Measurements from ENCODE around the gene IL1RAPL1.

The IL1RAPL1 gene

DNA sequence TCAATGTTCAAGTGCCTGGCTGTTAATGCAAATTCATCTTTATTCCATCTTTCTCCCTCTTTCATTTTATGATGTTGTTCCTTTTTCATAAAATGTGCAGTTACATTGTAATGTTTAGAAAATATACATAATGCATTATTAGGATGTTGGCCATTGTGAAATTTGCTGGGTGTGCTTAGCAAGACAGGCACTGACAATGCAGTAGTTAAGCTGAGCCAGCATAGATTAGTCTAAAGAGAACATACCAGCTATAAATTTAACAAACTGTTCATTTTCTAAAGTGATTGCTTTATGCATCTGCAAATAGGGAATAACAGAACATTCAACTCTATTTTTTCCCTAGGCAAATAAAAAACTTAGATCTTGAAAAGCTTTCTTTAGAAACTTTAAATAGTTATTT is 436.0 kb downstream of the IL1RAPL1 start:
- TF ChIP-seq FOXP2 (optimal IDR thresholded peaks at IDR 0.05; ENCODE audit: borderline replicate concordance, extremely low read depth, extremely low read length, insufficient read depth) (no peak), POLR2AphosphoS5 (IDR thresholded peaks at IDR 0.05; ENCODE audit: low read depth, low read length) (no peak), TAF1 (IDR thresholded peaks at IDR 0.05; ENCODE audit: borderline replicate concordance, insufficient read depth, low read length) (no peak), SIN3A (IDR thresholded peaks at IDR 0.05; ENCODE audit: borderline replicate concordance, insufficient read depth, low read length) (no peak)
- TF ChIP-seq, protein P1, sequence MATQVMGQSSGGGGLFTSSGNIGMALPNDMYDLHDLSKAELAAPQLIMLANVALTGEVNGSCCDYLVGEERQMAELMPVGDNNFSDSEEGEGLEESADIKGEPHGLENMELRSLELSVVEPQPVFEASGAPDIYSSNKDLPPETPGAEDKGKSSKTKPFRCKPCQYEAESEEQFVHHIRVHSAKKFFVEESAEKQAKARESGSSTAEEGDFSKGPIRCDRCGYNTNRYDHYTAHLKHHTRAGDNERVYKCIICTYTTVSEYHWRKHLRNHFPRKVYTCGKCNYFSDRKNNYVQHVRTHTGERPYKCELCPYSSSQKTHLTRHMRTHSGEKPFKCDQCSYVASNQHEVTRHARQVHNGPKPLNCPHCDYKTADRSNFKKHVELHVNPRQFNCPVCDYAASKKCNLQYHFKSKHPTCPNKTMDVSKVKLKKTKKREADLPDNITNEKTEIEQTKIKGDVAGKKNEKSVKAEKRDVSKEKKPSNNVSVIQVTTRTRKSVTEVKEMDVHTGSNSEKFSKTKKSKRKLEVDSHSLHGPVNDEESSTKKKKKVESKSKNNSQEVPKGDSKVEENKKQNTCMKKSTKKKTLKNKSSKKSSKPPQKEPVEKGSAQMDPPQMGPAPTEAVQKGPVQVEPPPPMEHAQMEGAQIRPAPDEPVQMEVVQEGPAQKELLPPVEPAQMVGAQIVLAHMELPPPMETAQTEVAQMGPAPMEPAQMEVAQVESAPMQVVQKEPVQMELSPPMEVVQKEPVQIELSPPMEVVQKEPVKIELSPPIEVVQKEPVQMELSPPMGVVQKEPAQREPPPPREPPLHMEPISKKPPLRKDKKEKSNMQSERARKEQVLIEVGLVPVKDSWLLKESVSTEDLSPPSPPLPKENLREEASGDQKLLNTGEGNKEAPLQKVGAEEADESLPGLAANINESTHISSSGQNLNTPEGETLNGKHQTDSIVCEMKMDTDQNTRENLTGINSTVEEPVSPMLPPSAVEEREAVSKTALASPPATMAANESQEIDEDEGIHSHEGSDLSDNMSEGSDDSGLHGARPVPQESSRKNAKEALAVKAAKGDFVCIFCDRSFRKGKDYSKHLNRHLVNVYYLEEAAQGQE (IDR thresholded peaks at IDR 0.05; ENCODE audit: insufficient read depth in 1 of 2, low read depth in 2 of 2, low read length in 2 of 2) = no peak

DNA sequence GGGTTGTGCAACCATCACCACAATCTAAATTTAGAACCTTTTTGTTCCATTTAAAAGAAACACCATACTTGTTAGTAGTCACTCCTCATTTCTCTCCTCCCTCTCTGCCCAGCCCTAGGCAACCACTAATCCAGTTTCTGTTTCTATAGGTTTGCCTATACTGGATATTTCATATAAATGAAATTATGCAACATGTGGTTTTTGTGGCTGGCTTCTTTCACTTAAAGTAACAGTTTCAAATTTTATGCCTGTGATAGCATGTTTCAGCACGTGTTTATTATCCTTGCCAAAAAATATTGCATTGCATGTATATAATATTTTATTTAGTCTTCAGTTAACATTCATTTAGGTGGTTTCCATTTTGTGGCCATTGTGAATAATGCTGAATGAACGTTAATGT is 437.6 kb downstream of the IL1RAPL1 start:
- no peak for TF ChIP-seq POLR2AphosphoS5 (IDR thresholded peaks at IDR 0.05; ENCODE audit: low read depth, low read length)
- TF ChIP-seq TAF1 (IDR thresholded peaks at IDR 0.05; ENCODE audit: borderline replicate concordance, insufficient read depth, low read length) = no peak
- TF ChIP-seq, protein P1 (IDR thresholded peaks at IDR 0.05; ENCODE audit: insufficient read depth in 1 of 2, low read depth in 2 of 2, low read length in 2 of 2) = no peak
- TF ChIP-seq FOXP2 (optimal IDR thresholded peaks at IDR 0.05; ENCODE audit: borderline replicate concordance, extremely low read depth, extremely low read length, insufficient read depth) = no peak
- TF ChIP-seq SIN3A (IDR thresholded peaks at IDR 0.05; ENCODE audit: borderline replicate concordance, insufficient read depth, low read length) = no peak

DNA sequence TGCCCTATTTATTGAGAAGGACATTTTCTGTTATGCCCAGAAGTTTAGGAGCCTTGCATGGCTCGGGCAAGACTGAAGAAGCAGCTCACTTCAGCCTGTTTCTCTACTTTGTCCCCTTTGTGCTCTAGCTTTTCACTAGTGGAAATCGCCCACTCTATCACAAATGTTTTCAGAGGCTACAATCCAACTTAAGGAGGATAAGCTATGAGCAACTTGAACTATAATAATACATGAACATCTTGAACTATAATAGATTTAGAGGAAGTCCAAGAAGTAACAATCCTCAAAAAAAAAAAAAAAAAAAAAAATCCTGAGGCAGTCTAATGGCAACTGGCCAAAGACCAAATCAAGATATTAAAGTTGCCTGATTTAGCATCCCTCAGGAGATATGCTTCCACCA is 452.3 kb downstream of the IL1RAPL1 start:
- no peak for TF ChIP-seq FOXP2 (optimal IDR thresholded peaks at IDR 0.05; ENCODE audit: borderline replicate concordance, extremely low read depth, extremely low read length, insufficient read depth)
- no peak for TF ChIP-seq POLR2AphosphoS5 (IDR thresholded peaks at IDR 0.05; ENCODE audit: low read depth, low read length)
- TF ChIP-seq TAF1 (IDR thresholded peaks at IDR 0.05; ENCODE audit: borderline replicate concordance, insufficient read depth, low read length) = no peak
- TF ChIP-seq SIN3A (IDR thresholded peaks at IDR 0.05; ENCODE audit: borderline replicate concordance, insufficient read depth, low read length) = no peak
- TF ChIP-seq, protein P1 (IDR thresholded peaks at IDR 0.05; ENCODE audit: insufficient read depth in 1 of 2, low read depth in 2 of 2, low read length in 2 of 2) = no peak

DNA sequence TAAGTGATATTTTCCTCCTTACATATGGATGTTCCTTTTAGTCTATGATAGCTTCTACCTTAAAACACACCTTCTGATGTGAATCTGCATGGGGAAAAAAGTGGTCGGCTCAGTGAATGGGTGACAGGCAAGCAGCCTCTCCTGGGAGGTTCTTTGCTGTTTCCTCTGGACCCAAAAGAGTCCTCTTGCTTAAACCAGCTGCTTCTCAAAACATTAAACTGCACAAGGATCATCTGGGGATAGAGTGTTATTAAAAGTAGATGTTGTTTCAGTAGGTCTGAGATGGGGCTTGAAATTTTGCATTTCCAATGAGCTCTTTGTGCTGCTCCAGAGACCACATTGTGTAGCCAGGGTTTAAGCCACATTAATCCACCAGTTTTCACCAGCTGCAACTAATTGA is 452.9 kb downstream of the IL1RAPL1 start:
- TF ChIP-seq SIN3A (IDR thresholded peaks at IDR 0.05; ENCODE audit: borderline replicate concordance, insufficient read depth, low read length) (no peak), FOXP2 (optimal IDR thresholded peaks at IDR 0.05; ENCODE audit: borderline replicate concordance, extremely low read depth, extremely low read length, insufficient read depth) (no peak), POLR2AphosphoS5 (IDR thresholded peaks at IDR 0.05; ENCODE audit: low read depth, low read length) (no peak), TAF1 (IDR thresholded peaks at IDR 0.05; ENCODE audit: borderline replicate concordance, insufficient read depth, low read length) (no peak)
- TF ChIP-seq, protein P1 (IDR thresholded peaks at IDR 0.05; ENCODE audit: insufficient read depth in 1 of 2, low read depth in 2 of 2, low read length in 2 of 2) = no peak

DNA sequence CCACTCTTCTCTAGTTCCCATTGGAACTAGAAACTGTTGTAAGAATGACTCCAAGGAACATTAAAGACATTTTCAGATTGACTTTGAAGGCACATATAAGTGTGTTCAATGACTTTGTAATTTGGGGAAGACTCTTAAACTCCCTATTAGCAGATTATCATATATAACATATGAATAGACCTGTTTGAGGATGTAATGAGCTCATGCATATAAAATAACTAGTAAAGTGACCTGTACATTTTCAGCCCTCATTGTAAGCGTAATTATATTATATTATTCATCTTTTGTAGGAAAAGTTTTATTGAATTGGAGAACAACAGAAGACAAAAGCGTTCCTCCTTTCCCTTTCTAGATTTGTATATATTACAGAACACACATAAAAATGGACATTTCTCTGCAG is 455.1 kb downstream of the IL1RAPL1 start:
- TF ChIP-seq, protein P1 (IDR thresholded peaks at IDR 0.05; ENCODE audit: insufficient read depth in 1 of 2, low read depth in 2 of 2, low read length in 2 of 2) = no peak
- TF ChIP-seq FOXP2 (optimal IDR thresholded peaks at IDR 0.05; ENCODE audit: borderline replicate concordance, extremely low read depth, extremely low read length, insufficient read depth) (no peak), TAF1 (IDR thresholded peaks at IDR 0.05; ENCODE audit: borderline replicate concordance, insufficient read depth, low read length) (no peak), POLR2AphosphoS5 (IDR thresholded peaks at IDR 0.05; ENCODE audit: low read depth, low read length) (no peak), SIN3A (IDR thresholded peaks at IDR 0.05; ENCODE audit: borderline replicate concordance, insufficient read depth, low read length) (no peak)

All from PFSK-1 (cell line).